GM12891 (cell line): ENCODE data around the gene PYDC2.

Experiments used
- POLR2A ChIP-seq: IDR thresholded peaks from 2 replicates; pipeline ENCODE4 v1.6.1; 2011; ENCODE audit warnings: low read depth, low read length, control low read depth
- SPI1 ChIP-seq: IDR thresholded peaks from 2 replicates; pipeline ENCODE4 v1.6.1; 2011; ENCODE audit warnings: low read depth, low read length, control low read depth
- TAF1 ChIP-seq: IDR thresholded peaks from 2 replicates; pipeline ENCODE4 v1.6.1; 2011; ENCODE audit warnings: low read depth, low read length, control low read depth

GRCh38 chr3:191432162-191432561 is 28.8 kb upstream of the PYDC2 start:
- TF ChIP-seq TAF1 = no peak
- no peak for TF ChIP-seq POLR2A
- TF ChIP-seq SPI1 = no peak
